Vagina (tissue), 2 donors: ENCODE measurements around the gene MYO1F. TPM values are rescaled to one million over a fixed set of nuclear protein-coding genes. Genes with fewer than 3 reads are reported as not detected.

ENCODE experiments used
- DNase-seq, 2 donors: peaks; one replicate each; pipeline ENCODE4 v3.0.0-alpha.2; 2017; ENCODE audit errors: extremely low spot score in 2 of 2
- H3K27ac ChIP-seq: fragments of 200-600 bp; sonication (generic); one replicate; pipeline ENCODE4 v1.5.1; 2019
- H3K27me3 ChIP-seq: fragments of 200-600 bp; sonication (generic); one replicate; pipeline ENCODE4 v1.5.1; 2019
- H3K36me3 ChIP-seq, 2 donors: fragments of 200-600 bp; sonication (generic); one replicate each; pipeline ENCODE4 v1.5.1; 2017 to 2019
- H3K4me1 ChIP-seq: fragments of 200-600 bp; sonication (generic); one replicate; pipeline ENCODE4 v1.5.1; 2019
- H3K4me3 ChIP-seq, 2 donors: fragments of 200-600 bp; sonication (generic); 1 replicate in 1 of 2; 2 replicates in 1 of 2; pipeline ENCODE4 v1.5.1; 2016 to 2019
- H3K9me3 ChIP-seq: fragments of 200-600 bp; sonication (generic); one replicate; pipeline ENCODE4 v1.5.1; 2019
- CTCF ChIP-seq, 3 experiments: fragments of 450-650 bp in 2 of 3; fragments of 200-600 bp in 1 of 3; sonication (generic) in 1 of 3; IDR thresholded peaks; one replicate each; pipeline ENCODE4 v1.5.1; 2017 to 2019; ENCODE audit warnings: antibody characterized with exemption in 3 of 3, mild to moderate bottlenecking in 2 of 3, moderate library complexity in 2 of 3
- POLR2A ChIP-seq, 2 donors: fragments of 450-650 bp; IDR thresholded peaks; one replicate each; pipeline ENCODE4 v1.6.1; 2017; ENCODE audit warnings: antibody characterized with exemption in 2 of 2, mild to moderate bottlenecking in 2 of 2, moderate library complexity in 2 of 2
- POLR2AphosphoS5 ChIP-seq, 2 donors: sonication (generic); formaldehyde crosslinking; IDR thresholded peaks; one replicate each; pipeline ENCODE4 v1.9.0; 2017; ENCODE audit warnings: antibody characterized with exemption in 2 of 2, mild to moderate bottlenecking in 2 of 2, low read depth in 1 of 2; ENCODE audit not compliant: insufficient read depth in 1 of 2
- intact Hi-C: fragments of 100-400 bp; cut with DNase I; formaldehyde crosslinking; loops from one replicate; pipeline ENCODE4 v1.15.1; 2023
- total RNA-seq: library from RNA; depleted of rRNA; stranded (reverse); fragments of >200 nt; gene quantifications from one replicate; pipeline ENCODE4 v1.2.3, GENCODE V29; 2016

Gene MYO1F
- total RNA-seq, 1 donor from 2014 or later: 20.4 TPM

GRCh38 chr19:8504171-8504570, 73.1 kb downstream of the MYO1F start:
- no peaks in the 10 kb centered on the region for H3K27me3 ChIP-seq
- no peak for DNase-seq
- no peaks in the 10 kb centered on the region for H3K9me3 ChIP-seq
- H3K4me3 ChIP-seq: no peak overlapping the region
- intact Hi-C loops: loop anchor here (10.0 kb wide), 1 partner anchor 149 kb away; no protein-coding TSS in a partner anchor
- TF ChIP-seq CTCF (IDR thresholded peaks at IDR 0.05) (no peak), POLR2A (IDR thresholded peaks at IDR 0.05) (no peak), POLR2AphosphoS5 (IDR thresholded peaks at IDR 0.05; ENCODE audit: insufficient read depth in 1 of 2, low read depth in 1 of 2) (no peak)
- H3K27ac ChIP-seq: no peak overlapping the region
- peaks cover 14% of the 10 kb centered on the region for H3K4me1 ChIP-seq
- H3K36me3 ChIP-seq: no peaks in the 10 kb centered on the region

- H3K27ac ChIP-seq: no peak overlapping the region
- H3K4me3 ChIP-seq: no peak overlapping the region
- H3K27me3 ChIP-seq: no peaks in the 10 kb centered on the region
- TF ChIP-seq POLR2AphosphoS5 (IDR thresholded peaks at IDR 0.05; ENCODE audit: insufficient read depth in 1 of 2, low read depth in 1 of 2) (no peak), POLR2A (IDR thresholded peaks at IDR 0.05) (no peak), CTCF (IDR thresholded peaks at IDR 0.05) (no peak)
- intact Hi-C loops: loop anchor here (10.0 kb wide), 1 partner anchor 149 kb away; no protein-coding TSS in a partner anchor
- H3K36me3 ChIP-seq: no peaks in the 10 kb centered on the region
- DNase-seq: no peak
- H3K4me1 ChIP-seq: peaks cover 14% of the 10 kb centered on the region
- no peaks in the 10 kb centered on the region for H3K9me3 ChIP-seq
Measured at GRCh38 chr19:8503510-8503909, 73.7 kb downstream of the MYO1F start.

DNA sequence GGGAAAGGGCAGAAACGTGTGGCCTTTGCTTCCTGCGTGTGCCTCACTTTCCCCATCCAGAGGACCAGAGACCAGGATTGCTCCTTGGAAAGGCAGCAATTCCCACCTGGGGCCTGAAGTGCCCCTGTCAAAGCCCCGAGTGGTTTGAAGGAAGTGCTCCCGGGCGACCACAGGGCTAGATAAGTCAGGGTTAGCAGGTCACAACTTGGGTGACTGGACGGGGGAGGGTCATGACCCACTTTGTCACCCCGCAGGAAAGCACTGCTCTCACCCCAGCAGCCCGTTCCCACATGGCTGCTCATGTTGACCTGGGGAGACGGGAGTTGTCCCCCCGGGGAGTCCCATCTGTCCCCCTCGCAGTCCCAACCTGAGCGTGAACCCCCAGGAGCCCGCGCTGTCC, 75.3 kb downstream of the MYO1F start:
- H3K36me3 ChIP-seq: no peaks in the 10 kb centered on the region
- H3K27ac ChIP-seq: no peak overlapping the region
- intact Hi-C loops: loop anchor here (10.0 kb wide), 1 partner anchor 147 kb away; no protein-coding TSS in a partner anchor
- no peak for TF ChIP-seq POLR2A (IDR thresholded peaks at IDR 0.05)
- TF ChIP-seq CTCF (IDR thresholded peaks at IDR 0.05): no peak
- TF ChIP-seq POLR2AphosphoS5 (IDR thresholded peaks at IDR 0.05; ENCODE audit: insufficient read depth in 1 of 2, low read depth in 1 of 2): no peak
- peaks cover 14% of the 10 kb centered on the region for H3K4me1 ChIP-seq
- no peak for DNase-seq
- H3K4me3 ChIP-seq: no peak overlapping the region
- H3K9me3 ChIP-seq: no peaks in the 10 kb centered on the region
- H3K27me3 ChIP-seq: no peaks in the 10 kb centered on the region

- intact Hi-C loops: loop anchor here (10.0 kb wide), 1 partner anchor 147 kb away; no protein-coding TSS in a partner anchor
- no peak for DNase-seq
- H3K36me3 ChIP-seq: no peaks in the 10 kb centered on the region
- no peaks in the 10 kb centered on the region for H3K27me3 ChIP-seq
- no peak for TF ChIP-seq CTCF (IDR thresholded peaks at IDR 0.05)
- TF ChIP-seq POLR2AphosphoS5 (IDR thresholded peaks at IDR 0.05; ENCODE audit: insufficient read depth in 1 of 2, low read depth in 1 of 2): no peak
- no peak for TF ChIP-seq POLR2A (IDR thresholded peaks at IDR 0.05)
- H3K27ac ChIP-seq: no peak overlapping the region
- H3K4me1 ChIP-seq: peaks cover 14% of the 10 kb centered on the region
- no peaks in the 10 kb centered on the region for H3K9me3 ChIP-seq
- no peak overlapping the region for H3K4me3 ChIP-seq
Measured at GRCh38 chr19:8501516-8501915, 75.7 kb downstream of the MYO1F start.

DNA sequence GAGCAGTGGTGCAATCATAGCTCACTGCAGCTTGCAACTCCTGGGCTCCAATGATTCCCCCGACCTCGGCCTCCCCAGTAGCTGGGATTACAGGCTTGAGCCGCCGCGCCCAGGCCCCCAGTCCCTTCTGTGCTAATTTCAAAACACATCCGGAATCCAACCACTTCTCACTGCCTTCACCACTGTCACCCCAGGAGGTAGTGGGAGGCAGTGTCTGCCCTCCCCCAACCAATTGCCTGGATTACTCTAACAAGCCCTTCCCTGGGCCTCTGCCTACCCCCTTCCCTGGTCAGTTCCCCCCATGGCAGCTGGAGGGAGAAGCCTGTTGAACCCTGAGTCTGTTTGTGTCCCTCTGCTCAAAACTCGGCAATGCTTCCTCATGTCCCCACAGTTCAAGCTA, 77.1 kb downstream of the MYO1F start:
- intact Hi-C loops: loop anchor here (10.0 kb wide), 1 partner anchor 145 kb away; no protein-coding TSS in a partner anchor
- H3K27me3 ChIP-seq: no peaks in the 10 kb centered on the region
- H3K9me3 ChIP-seq: no peaks in the 10 kb centered on the region
- no peak overlapping the region for H3K27ac ChIP-seq
- peaks cover under 1% of the 10 kb centered on the region for H3K4me1 ChIP-seq
- TF ChIP-seq POLR2AphosphoS5 (IDR thresholded peaks at IDR 0.05; ENCODE audit: insufficient read depth in 1 of 2, low read depth in 1 of 2): no peak
- H3K36me3 ChIP-seq: no peaks in the 10 kb centered on the region
- no peak for DNase-seq
- no peak overlapping the region for H3K4me3 ChIP-seq
